HepG2 (cell line): Measurements from ENCODE around the gene HDDC3. TPM values are rescaled to one million over a fixed set of nuclear protein-coding genes. Genes with fewer than 3 reads are reported as not detected.

Source experiments
- ATAC-seq: fragments of 200-7000 bp; cut with Tn5 transposase; 3 replicates; pipeline ENCODE4 v1.9.1; 2020; ENCODE audit warnings: mild to moderate bottlenecking, moderate library complexity
- BruUV-seq: library from RNA; stranded (reverse); fragments of 400-500 nt; replicated peaks from 2 replicates; lab custom pipeline; 2021; lab: Mats Ljungman, UMichigan
- CTCF ChIA-PET: fragments of 300-600 bp; formaldehyde crosslinking; extraction: SDS; loops from one replicate; lab custom pipeline; 2021; ENCODE audit warnings: low total read pairs, inconsistent platforms, low intra/inter-chr PET ratio; lab: Yijun Ruan, JAX
- POLR2A ChIA-PET: fragments of 350-600 bp; sonication (Branson Sonifier 250); formaldehyde crosslinking; loops from one replicate; lab custom pipeline; 2020; ENCODE audit warnings: antibody characterized with exemption, inconsistent platforms; lab: Yijun Ruan, JAX
- DNase-seq: peaks from one replicate; pipeline ENCODE4 v3.0.0-alpha.2; 2015; ENCODE audit warnings: low spot score
- FAIRE-seq: peaks from 3 replicates; lab custom pipeline; 2011; peaks lifted over from hg19 to GRCh38; lab: Jason Lieb, UNC
- H2AFZ ChIP-seq: one replicate; pipeline ENCODE4 v1.6.1; 2011; ENCODE audit warnings: low read length, inconsistent platforms
- H3K27ac ChIP-seq: fragments of 300-600 bp; 3 replicates; pipeline ENCODE4 v1.8.0; 2011; ENCODE audit warnings: mixed run types, mild to moderate bottlenecking, mixed read lengths, low read length, inconsistent platforms; ENCODE audit not compliant: insufficient read depth; ENCODE audit errors: extremely low read length
- H3K27me3 ChIP-seq, 2 experiments: fragments of 200-600 bp in 1 of 2; 2 replicates in 1 of 2; 3 replicates in 1 of 2; pipeline versions ENCODE4 v1.6.0 to v1.8.0; 2011; ENCODE audit warnings: low read length in 2 of 2, mild to moderate bottlenecking in 2 of 2, moderate library complexity in 2 of 2, inconsistent platforms in 1 of 2; ENCODE audit not compliant: insufficient read depth in 2 of 2, control insufficient read depth in 1 of 2
- H3K36me3 ChIP-seq, 2 experiments: fragments of 200-600 bp in 1 of 2; replicated peaks in 1 of 2; 2 replicates in 1 of 2; 3 replicates in 1 of 2; pipeline versions ENCODE4 v1.5.1 to v1.8.0; 2011; ENCODE audit warnings: low read length in 2 of 2, inconsistent platforms in 1 of 2; ENCODE audit not compliant: insufficient read depth in 2 of 2, control insufficient read depth in 1 of 2
- H3K4me1 ChIP-seq: 2 replicates; pipeline ENCODE4 v1.5.1; 2012; ENCODE audit warnings: low read length, inconsistent platforms; ENCODE audit not compliant: insufficient read depth
- H3K4me2 ChIP-seq: 2 replicates; pipeline ENCODE4 v1.6.0; 2011; ENCODE audit warnings: low read depth, low read length, inconsistent platforms
- H3K4me3 ChIP-seq, 3 experiments: fragments of 200-600 bp in 1 of 3; sonication (generic), shearing (Covaris generic) in 1 of 3; replicated peaks in 1 of 3; 2 replicates each; pipeline ENCODE4 v1.5.1; 2011 to 2016; ENCODE audit warnings: low read length in 3 of 3, inconsistent platforms in 2 of 3, low read depth in 2 of 3, mild to moderate bottlenecking in 2 of 3, control low read depth in 1 of 3, mixed read lengths in 1 of 3; ENCODE audit not compliant: insufficient read depth in 1 of 3
- H3K79me2 ChIP-seq: one replicate; pipeline ENCODE4 v1.6.1; 2011; ENCODE audit warnings: low read length, inconsistent platforms; ENCODE audit not compliant: insufficient read depth
- H3K9ac ChIP-seq: 2 replicates; pipeline ENCODE4 v1.6.0; 2011; ENCODE audit warnings: mild to moderate bottlenecking, low read depth, low read length, inconsistent platforms; ENCODE audit not compliant: insufficient read depth
- H3K9me3 ChIP-seq: 2 replicates; pipeline ENCODE4 v1.5.1; 2012; ENCODE audit warnings: mild to moderate bottlenecking, low read length
- H4K20me1 ChIP-seq: 2 replicates; pipeline ENCODE4 v1.6.0; 2011; ENCODE audit warnings: inconsistent platforms, mild to moderate bottlenecking, low read length, moderate library complexity; ENCODE audit not compliant: insufficient read depth
- E2F1 ChIP-seq: sonication (generic); formaldehyde crosslinking; IDR thresholded peaks from 2 replicates; pipeline ENCODE4 v1.5.0; 2020; ENCODE audit warnings: missing genetic modification reagents
- E2F2 ChIP-seq: sonication (generic); formaldehyde crosslinking; IDR thresholded peaks from 2 replicates; pipeline ENCODE4 v1.4.0; 2020; ENCODE audit warnings: missing genetic modification reagents, borderline replicate concordance
- ELF1 ChIP-seq: sonication (generic); formaldehyde crosslinking; IDR thresholded peaks from 2 replicates; pipeline ENCODE4 v1.4.0; 2020; ENCODE audit warnings: missing genetic modification reagents
- HMGXB4 ChIP-seq, 2 experiments: sonication (generic) in 1 of 2; formaldehyde crosslinking in 1 of 2; IDR thresholded peaks; 2 replicates each; pipeline versions ENCODE4 v1.4.0 to v1.6.1; 2018 to 2020; ENCODE audit warnings: missing genetic modification reagents in 2 of 2, borderline replicate concordance in 1 of 2, low read depth in 1 of 2, mild to moderate bottlenecking in 1 of 2, missing biosample characterization in 1 of 2
- JARID2 ChIP-seq: sonication (generic); formaldehyde crosslinking; IDR thresholded peaks from 2 replicates; pipeline ENCODE4 v1.8.1; 2023; ENCODE audit warnings: missing genetic modification reagents, inconsistent platforms; ENCODE audit not compliant: insufficient replicate concordance
- KDM5B ChIP-seq: sonication (generic); formaldehyde crosslinking; IDR thresholded peaks from 2 replicates; pipeline ENCODE4 v1.4.0; 2020; ENCODE audit warnings: missing genetic modification reagents, mild to moderate bottlenecking, borderline replicate concordance
- KMT2A ChIP-seq: sonication (generic); formaldehyde crosslinking; IDR thresholded peaks from 2 replicates; pipeline ENCODE4 v1.4.0; 2020; ENCODE audit warnings: missing genetic modification reagents
- PHF5A ChIP-seq: IDR thresholded peaks from one replicate; pipeline ENCODE4 v1.6.1; 2018; ENCODE audit warnings: low read depth, missing genetic modification reagents; ENCODE audit not compliant: unreplicated experiment
- SMAD3 ChIP-seq: sonication (generic); formaldehyde crosslinking; IDR thresholded peaks from 2 replicates; pipeline ENCODE4 v1.4.0; 2020; ENCODE audit warnings: missing genetic modification reagents
- XRCC5 ChIP-seq: fragments of 200-400 bp; formaldehyde crosslinking; optimal IDR thresholded peaks from 2 replicates; pipeline ENCODE3; 2017; ENCODE audit warnings: mild to moderate bottlenecking, low read length
- YEATS2 ChIP-seq: sonication (generic); formaldehyde crosslinking; IDR thresholded peaks from 2 replicates; pipeline ENCODE4 v1.4.0; 2020; ENCODE audit warnings: missing genetic modification reagents, borderline replicate concordance
- ZFP91 ChIP-seq: sonication (generic); formaldehyde crosslinking; IDR thresholded peaks from 2 replicates; pipeline ENCODE4 v1.9.0; 2022; ENCODE audit warnings: missing genetic modification reagents, mild to moderate bottlenecking, borderline replicate concordance
- ZFX ChIP-seq: sonication (generic); formaldehyde crosslinking; IDR thresholded peaks from 2 replicates; pipeline ENCODE4 v1.4.0; 2020; ENCODE audit warnings: mild to moderate bottlenecking, low read depth, missing genetic modification reagents, moderate library complexity
- ZNF180 ChIP-seq: sonication (generic); formaldehyde crosslinking; IDR thresholded peaks from 2 replicates; pipeline ENCODE4 v1.4.0; 2020; ENCODE audit warnings: low read depth, missing genetic modification reagents, borderline replicate concordance
- ZNF44 ChIP-seq: sonication (generic); formaldehyde crosslinking; IDR thresholded peaks from 2 replicates; pipeline ENCODE4 v1.5.1; 2020; ENCODE audit warnings: mild to moderate bottlenecking, missing genetic modification reagents
- ZNF576 ChIP-seq: sonication (generic); formaldehyde crosslinking; IDR thresholded peaks from 2 replicates; pipeline ENCODE4 v1.4.0; 2020; ENCODE audit warnings: mild to moderate bottlenecking, missing genetic modification reagents
- WGBS: methylation state at CpG from one replicate; pipeline ENCODE4 v1.1.6; 2017; ENCODE audit warnings: low lambda C conversion rate; 5-methylcytosine and 5-hydroxymethylcytosine counted together
- in situ Hi-C: cut with HindIII; loops from 2 replicates; pipeline ENCODE4 v1.10.0; 2017; ENCODE audit warnings: low pct_unique_long_range_greater_than_20kb; ENCODE audit not compliant: extremely low pct_ligation_motif_present
- intact Hi-C: fragments of 100-400 bp; cut with micrococcal nuclease; formaldehyde crosslinking; loops from one replicate; pipeline ENCODE4 v1.10.0; 2022; ENCODE audit not compliant: unreplicated experiment
- polyA plus RNA-seq, 8 experiments: library from polyadenylated mRNA; depleted of rRNA in 3 of 8; stranded (reverse) in 7 of 8; unstranded in 1 of 8; fragments of >200 nt; fragmentation: Illumina TruSeq in 4 of 8; extraction: Trizol in 4 of 8; gene quantifications; 2 replicates each; pipeline versions ENCODE4 v1.2.1 to v1.2.3, GENCODE V29; 2011 to 2016; ENCODE audit warnings: low read depth in 4 of 8, missing spikeins in 1 of 8, mixed read lengths in 1 of 8; ENCODE audit not compliant: insufficient read depth in 1 of 8
- total RNA-seq, 5 experiments: library from RNA; depleted of rRNA; stranded (reverse); fragments of >200 nt; fragmentation: Illumina TruSeq; extraction: Trizol; gene quantifications; 2 replicates each; pipeline ENCODE4 v1.2.3, GENCODE V29; 2016; ENCODE audit warnings: low read depth in 1 of 5

Gene HDDC3
- total and polyA plus RNA-seq, 2 of the 13 experiments (the other 11 are each of a cell fraction or from before 2014, with no cell fraction given), result 18.7 to 28.3 TPM

- Histone ChIP-seq H3K36me3 (peaks cover 3 to 5% of the 10 kb centered on the region in 2 experiments; a peak in 4 of 5 replicates), H3K4me3 (peak overlapping the region; percentile 77 to 89 (median 86); a peak in 5 of 6 replicates), H3K4me1 (peaks cover 51% of the 10 kb centered on the region), H3K79me2 (peaks cover 6% of the 10 kb centered on the region), H3K9ac (peak overlapping the region; percentile 48), H3K27me3 (no peaks in the 10 kb centered on the region; a peak in 2 of 5 replicates), H3K4me2 (peak overlapping the region; percentile 88), H3K27ac (no peak overlapping the region), H4K20me1 (no peaks in the 10 kb centered on the region), H3K9me3 (no peaks in the 10 kb centered on the region), H2AFZ (no peak overlapping the region)
- DNase-seq (peak; percentile 81), ATAC-seq (peak; percentile 53), FAIRE-seq (peak; percentile 30)
- BruUV-seq, result no TSS peak
- in situ Hi-C loops (loop anchor here (25.0 kb wide), 1 partner anchor 328 kb away; no protein-coding TSS in a partner anchor), intact Hi-C loops (loop anchor here (1.0 to 10.0 kb wide), 6 partner anchors 20 to 118 kb away; partner anchors contain the start of genes PRC1 and RCCD1)
- 2% methylated on average over 11 of the region's 19 CpGs for WGBS
- POLR2A ChIA-PET, result interaction anchor here (0.9 to 2.7 kb wide), 10 partner anchors 8 to 286 kb away, joined by 3 to 23 read pairs (median 4); partner anchors contain the start of genes MAN2A2, PRC1 and RCCD1
- CTCF ChIA-PET, result interaction anchor here (1.2 kb wide), 1 partner anchor 32 kb away, joined by 5 read pairs; the partner anchor contains the start of gene MAN2A2
- TF ChIP-seq ZNF180 (no peak), XRCC5 (peak; percentile 81), ZFP91 (CRISPR knock-in tag) (peak; percentile 8; the same call in 1 of the 2 replicates), ZNF44 (CRISPR knock-in tag) (no peak), JARID2 (CRISPR knock-in tag) (no peak), KMT2A (CRISPR knock-in tag) (0 out of 2 replicates have a peak, but pooled peaks have one; percentile 20), PHF5A (CRISPR knock-in tag) (no peak), HMGXB4 (CRISPR knock-in tag; IDR thresholded peaks at IDR 0.05; ENCODE audit: borderline replicate concordance in 1 of 2, low read depth in 1 of 2) (peak; percentile 67 to 71; a peak in 2 of 4 replicates), ZFX (CRISPR knock-in tag) (peak; percentile 55), ZNF576 (no peak), ELF1 (peak; percentile 41; the same call in 1 of the 2 replicates), SMAD3 (no peak), E2F1 (CRISPR knock-in tag) (no peak), KDM5B (CRISPR knock-in tag) (0 out of 2 replicates have a peak, but pooled peaks have one; percentile 15), E2F2 (CRISPR knock-in tag) (0 out of 2 replicates have a peak, but pooled peaks have one; percentile 7), YEATS2 (CRISPR knock-in tag) (0 out of 2 replicates have a peak, but pooled peaks have one; percentile 13)
Measured at GRCh38 chr15:90934256-90934948, 2.1 kb upstream of the HDDC3 start.
